HG03432 (cell line): ENCODE data around the gene C1QTNF3.

Experiments
- ATAC-seq: cut with Tn5 transposase; IDR thresholded peaks from one replicate; pipeline ENCODE4 v1.9.1; 2021; ENCODE audit warnings: mild to moderate bottlenecking, moderate library complexity; ENCODE audit not compliant: unreplicated experiment

Gene C1QTNF3

DNA sequence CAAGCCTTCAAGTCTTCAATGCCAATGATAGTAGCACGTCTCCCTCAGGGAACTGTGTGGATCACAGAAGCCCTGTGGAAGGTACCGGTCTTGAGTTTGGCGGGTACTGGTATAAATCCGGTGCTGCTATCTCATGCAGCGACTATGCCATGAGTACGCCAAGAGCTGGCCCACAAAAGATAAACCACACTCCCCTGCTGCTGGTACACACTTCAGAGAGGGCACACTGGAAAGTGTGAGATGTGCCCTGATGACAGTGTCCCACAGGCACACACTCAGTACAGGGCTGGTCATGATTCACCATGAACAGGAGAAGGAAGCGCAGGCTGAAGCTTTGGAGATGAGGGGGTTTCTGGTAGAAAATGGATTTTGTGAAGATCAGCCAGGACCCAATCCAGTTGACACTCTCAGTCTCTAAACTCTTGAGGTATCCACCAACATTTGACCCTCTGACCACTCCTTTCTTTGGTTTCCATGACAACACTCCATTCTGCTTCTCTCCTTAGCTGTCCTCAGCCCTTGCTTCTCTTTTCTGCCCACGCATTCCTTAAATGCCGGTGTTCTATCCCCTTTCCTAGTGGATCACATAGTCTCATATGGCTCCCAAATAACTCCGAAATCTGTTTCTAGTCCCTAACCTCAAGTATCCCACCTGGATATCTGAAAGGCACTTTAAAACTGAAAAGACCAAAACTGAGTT lies 40.2 kb downstream of the C1QTNF3 start:
- ATAC-seq: no peak

DNA sequence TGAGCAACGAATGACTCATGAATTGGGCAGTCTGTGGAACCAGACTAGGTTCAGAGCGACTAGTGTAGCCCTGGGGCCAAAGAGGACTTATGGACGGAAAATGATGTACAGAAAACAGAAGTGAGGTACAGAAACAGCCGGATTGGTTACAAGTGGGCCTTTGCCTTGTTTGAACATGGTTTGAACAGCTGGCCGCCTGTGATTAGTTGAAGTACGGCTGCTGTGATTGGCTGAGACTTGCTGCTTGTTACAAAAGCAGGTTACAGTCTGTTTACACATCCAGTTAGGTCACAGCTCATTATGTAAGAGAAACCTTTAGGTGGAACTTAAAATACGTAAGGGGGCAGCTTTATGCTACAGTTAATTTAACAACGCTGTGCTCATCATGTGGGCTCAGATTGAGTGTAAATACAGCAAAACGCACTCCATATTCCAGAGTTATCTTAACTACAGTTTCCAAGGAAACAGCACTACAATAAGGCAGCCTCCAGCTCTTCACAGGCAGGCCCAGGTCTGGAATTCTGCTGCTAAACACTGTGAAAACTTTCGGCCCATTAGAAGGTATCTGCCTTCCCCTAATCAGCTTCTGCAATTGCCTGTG lies 41.7 kb downstream of the C1QTNF3 start:
- no peak for ATAC-seq

DNA sequence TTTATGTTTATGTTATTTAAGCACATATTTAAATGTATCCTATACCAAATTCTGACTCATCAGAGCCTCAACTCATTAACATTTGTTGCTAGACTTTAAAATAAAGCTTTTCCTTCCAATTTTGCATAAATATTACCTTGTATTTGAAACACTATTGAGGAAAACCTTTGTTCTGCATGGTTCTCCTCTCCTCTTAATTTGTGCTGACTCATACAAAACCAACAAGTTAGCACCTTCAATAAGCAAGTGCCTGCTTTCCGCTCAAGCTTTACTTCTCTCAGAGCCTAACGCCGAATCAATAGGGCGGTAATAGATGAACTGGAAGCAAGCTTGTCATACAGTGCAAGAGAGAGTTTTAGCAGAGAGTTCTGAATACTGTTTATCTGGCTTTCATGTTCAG lies 43.0 kb downstream of the C1QTNF3 start:
- ATAC-seq: no peak

DNA sequence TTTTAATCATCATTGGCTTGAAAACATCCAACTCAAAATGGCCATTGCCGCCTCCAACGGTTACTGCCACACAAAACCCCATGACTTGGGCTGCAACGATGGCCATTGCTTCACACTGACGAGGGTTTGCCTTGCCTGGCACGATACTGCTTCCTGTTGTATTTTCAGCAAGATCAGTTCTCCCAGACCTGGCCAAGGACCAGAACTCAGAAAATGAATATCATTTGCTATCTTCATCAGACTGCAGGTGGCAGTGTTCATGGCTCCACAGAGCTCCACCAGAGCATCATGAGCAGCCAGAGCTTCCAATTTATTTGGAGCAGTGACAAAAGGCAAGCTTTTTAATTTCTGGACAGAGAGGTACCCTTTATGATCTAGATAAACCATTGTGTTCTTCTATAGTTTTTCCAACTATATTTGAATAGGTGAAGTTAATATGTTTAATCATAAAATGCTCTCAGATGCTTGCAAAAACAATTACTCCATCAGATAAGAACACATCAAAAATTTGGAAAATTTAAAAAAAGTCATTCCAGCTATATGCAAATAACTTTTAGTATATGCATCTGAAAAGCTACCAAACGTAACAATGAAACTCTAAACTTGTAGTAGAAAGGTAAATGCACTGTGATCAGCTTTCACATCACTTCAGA lies 45.6 kb downstream of the C1QTNF3 start:
- peak; percentile 85 for ATAC-seq

DNA sequence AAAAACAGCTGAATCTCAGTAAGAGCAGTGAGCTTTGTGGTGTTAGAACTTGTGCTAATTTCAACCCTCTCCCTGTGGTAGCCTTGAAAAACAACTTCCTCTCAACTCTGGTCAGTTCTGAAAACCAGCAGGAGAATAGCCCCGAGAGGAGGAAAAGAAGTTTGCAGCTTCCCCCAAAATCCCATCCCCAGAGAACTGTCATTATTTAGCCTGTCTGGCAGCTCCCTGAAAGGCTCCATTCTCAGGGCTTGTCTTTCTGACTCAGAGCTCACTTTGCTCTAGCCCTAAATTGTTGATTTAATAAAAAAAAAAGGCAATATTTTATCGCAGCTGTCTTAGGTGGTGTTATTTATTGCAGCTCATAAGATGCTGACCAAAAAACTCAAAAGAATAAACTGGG lies 47.1 kb downstream of the C1QTNF3 start:
- no peak for ATAC-seq

DNA sequence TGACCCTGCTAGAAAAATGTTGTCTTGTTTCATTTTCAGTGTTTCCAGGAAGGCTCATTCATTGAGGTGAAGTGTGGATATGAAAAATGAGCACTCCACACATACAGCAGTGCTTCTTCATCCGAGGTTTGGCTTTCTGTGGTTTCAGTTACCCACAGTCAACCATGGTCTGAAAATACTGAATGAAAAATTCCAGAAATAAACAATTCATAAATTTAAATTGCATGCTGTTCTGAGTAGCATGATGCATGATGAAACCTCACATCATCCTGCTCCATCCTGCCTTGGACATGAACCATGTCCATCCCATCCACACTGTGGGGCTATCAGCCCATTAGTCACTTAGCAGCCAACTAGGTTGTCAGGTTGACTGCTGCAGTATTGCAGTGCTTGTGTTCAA lies 48.2 kb downstream of the C1QTNF3 start:
- no peak for ATAC-seq

DNA sequence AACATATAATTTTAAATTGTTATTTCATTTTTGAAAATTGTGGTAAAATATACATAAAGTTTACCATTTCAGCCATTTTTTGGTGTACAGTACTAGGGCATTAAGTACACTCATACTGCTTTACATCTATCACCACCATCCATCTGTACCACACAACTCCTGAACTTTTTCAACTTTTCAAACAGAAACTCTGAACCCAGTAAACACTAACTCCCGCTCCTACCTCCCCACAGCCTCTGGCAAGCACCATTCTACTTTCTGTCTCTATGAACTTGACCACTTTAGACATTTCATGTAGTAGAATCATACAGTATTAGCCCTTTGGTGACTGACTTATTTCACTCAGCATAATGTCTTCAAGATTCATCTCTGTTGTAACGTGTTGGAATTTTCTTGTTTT lies 50.1 kb downstream of the C1QTNF3 start:
- no peak for ATAC-seq

DNA sequence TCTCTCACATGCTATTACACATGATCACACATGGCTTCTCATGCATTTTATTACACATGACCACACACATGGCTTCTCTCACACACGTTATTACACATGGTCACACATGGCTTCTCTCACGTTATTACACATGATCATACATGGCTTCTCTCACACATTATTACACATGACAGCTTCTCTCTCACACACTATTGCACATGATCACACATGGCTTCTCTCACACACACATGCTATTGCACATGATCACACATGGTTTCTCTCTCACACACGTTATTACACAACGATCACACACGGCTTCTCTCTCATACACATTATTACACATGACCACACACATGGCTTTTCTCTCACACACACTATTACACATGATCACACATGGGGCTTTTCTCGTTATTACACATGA lies 57.6 kb downstream of the C1QTNF3 start:
- no peak for ATAC-seq

DNA sequence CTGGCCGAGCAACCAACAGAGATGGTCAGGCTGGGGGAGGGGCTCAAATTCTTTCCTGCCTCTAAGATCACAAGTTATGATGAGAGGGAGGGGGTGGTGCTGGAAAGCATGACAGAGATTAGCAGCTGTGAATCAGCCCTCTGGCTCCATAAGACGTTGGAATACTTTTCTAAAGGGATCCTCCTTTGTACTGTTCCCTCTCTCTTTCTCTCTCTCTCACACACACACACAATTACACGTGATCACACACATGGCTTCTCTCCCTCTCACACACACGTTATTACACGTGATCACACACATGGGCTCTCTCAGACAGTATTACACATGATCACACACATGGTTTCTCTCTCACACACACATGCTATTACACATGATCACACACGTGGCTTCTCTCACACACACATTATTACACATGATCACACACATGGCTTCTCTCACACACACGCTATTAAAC lies 58.3 kb downstream of the C1QTNF3 start, which contains the start of gene SLC45A2:
Gene SLC45A2, minus strand, starts transcription at position 23 of the 454 bp plus-strand sequence. CDS start 110 bp downstream, outside the sequence.
- no peak for ATAC-seq

DNA sequence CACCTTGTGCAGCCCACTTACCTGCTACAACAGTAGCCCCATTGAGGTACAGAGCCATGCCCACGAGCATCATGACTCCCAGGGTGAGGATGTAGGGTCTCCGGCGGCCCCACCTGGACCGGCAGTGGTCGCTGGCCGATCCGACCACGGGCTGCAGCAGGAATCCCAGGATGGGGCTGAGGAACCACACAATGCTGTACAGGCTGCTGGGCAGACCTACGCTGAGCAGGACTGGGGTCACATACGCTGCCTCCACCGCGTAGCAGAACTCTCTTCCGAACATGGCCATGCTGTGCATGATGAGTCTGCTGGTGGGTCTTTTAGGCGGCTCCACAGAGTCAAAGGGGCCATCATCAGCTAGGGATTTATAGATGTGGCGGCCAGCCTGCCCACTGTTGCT lies 58.8 kb downstream of the C1QTNF3 start:
- ATAC-seq: no peak

DNA sequence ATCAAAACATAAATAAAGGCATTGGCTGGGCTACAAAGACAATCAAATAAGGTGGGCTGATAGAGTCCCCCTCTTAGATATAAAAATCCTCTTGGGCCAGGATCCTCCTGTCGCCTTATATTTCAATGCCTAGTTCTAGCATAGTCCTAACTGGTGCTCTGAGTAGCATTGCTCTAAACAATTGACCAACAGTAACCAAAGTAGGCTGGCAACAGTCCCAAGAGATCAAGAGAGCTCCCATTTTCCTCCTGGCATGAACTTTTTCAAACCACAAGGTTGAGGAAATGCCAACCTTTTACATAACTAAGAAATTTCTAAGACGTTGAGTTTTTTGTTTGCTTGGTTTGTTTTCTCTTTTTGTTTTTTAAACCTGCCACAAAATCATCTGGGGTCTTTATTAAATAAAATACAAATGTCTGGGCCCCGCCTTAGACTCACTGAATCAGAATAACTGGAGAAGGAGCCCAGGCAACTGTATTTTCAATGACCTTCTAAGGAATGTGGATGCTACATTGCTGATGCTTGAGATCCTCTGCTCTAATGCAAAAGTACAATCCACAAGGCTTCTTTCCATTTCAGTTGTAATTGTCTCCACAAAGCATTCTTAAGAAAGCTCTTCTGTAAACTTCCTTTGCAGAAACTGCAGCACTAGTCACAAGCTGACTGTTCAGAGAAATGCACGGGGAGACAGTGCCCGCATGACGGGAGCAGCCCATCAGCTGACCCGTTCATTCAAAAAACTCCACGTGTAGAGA lies 61.4 kb downstream of the C1QTNF3 start:
- ATAC-seq: no peak

DNA sequence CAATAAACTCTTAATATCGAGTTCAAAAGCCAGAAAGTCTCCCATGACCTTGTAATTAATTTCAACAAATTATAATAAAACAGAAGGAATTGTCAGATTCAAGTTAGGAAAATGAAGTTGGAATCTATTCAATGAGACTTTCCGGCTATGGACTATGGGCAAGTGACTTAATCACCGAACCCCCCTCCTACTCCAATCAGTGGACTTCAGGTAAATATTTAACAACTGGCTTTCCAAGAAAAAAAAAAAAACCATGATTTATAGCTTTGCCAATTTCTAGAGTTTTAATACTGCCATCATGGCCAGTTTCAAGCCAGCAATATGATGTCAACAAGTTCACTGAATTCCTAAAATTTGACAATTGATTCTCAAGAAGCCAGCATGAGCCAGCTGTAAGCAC lies 63.0 kb downstream of the C1QTNF3 start:
- no peak for ATAC-seq

DNA sequence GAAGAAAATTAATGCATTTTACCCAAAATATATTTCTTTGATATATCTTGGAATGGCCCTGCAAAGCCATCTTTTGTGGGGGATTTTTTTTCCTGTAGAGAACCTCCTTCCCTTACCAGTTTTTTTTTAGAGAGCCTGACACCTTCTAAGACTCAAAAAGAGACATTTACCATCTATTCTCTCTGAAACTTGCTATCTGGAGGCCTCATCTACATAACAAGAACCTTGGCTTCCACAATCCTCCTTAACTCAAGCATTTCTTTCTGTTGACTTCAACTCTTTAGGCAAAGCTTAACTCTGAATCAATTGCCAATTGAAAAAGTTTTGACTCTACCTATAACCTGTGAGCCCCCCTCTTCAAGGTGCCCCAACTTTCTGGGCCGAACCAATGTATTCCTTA lies 64.7 kb downstream of the C1QTNF3 start:
- ATAC-seq: no peak

DNA sequence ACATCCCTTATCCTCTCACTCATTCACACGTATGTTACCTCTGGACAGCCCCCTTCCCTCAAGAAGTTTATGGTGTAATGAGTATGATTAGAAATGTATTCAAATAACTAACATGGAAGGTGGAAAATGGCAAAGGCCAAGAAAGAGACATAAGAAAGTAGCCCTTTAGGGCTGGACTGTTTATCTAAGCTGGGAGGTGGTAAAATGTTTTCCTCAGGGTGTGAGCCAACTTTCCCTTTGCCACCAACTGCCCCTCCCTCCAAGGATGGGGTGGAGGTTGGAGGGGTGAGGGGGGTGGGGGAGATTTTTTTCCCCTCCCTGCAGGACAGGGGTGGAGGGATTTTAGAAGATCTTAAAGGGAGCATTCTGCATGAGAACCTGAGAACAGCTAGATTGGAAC lies 66.7 kb downstream of the C1QTNF3 start:
- no peak for ATAC-seq

DNA sequence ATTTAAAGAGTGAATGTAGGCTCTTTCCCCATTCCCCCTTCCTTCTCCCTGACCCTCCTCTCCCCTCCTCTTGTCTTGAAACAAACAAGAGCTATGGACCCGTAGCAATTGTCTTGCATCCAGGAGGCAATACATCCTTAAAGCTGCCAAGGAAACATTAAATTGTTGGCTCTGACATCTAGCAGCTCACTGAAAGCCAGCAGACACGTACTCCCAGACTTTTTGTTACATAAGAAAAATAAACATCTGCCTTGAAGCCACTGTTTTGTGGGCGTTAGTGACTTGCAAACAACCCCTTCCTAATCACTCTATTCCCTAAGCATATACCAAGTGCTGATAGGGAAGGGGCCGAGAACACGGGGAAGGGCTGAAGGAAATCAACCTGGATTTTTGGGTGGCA lies 67.2 kb downstream of the C1QTNF3 start:
- ATAC-seq: no peak

DNA sequence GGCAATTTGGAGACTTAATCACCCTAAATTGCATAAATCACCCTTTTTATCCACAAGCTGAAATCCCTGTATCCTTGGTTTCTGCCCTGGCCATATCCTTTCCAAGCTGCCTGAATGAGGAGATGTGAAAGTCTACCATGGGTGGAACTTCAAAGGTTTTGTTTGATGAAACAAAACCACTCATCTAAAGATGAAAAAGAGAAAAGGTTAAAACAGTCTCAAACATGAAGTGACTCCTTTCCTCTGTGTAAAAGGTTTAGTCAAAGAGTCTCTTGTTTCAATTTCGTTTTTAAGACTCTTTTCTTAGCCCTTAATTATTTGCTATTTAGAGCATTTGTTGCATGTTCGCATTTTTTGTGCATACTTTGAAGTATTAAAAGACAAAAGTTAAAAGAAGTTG lies 69.7 kb downstream of the C1QTNF3 start:
- peak; percentile 66 for ATAC-seq

DNA sequence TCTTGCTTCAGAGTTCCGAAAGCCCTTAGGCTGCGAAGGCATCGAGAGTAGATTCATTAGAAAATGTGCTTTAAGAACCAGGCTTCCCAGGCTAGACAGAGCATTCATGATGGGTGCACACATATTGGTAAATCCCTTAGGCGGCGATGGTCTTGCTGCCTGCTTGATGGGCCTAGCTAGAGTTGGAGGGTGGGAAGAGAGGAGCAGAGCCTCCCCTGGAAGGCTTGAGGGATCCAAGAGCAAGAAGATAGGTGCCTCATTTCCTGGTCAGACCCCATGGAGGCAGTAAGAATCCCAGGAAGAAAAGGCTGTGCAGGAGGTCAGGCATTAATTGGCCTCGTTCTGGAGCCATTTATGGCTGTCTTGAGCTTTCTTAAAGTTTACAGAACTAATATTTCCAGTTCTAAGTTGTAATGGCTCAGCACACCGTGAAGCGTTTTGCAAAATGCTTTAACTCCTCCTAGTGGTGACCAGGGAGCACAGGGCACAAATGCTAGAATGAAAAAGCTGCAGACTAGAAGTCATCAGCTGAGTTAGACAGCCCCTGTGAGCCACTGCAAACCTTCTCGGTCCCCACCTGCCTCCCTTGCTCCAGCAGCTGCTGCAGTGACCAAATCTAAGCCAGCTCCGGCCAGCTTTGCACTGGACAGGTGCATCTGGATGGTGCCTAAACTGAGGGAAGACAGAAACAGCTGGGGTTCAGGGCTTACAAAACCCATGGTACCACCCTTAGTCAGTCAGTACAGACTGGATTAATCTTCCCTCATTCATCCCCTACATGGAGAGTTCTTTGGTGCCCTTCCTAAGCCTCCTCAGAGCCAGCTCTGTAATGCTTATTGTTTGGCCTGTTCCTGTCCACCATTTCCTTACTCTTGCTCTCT lies 73.2 kb downstream of the C1QTNF3 start:
- ATAC-seq: peak; percentile 81

DNA sequence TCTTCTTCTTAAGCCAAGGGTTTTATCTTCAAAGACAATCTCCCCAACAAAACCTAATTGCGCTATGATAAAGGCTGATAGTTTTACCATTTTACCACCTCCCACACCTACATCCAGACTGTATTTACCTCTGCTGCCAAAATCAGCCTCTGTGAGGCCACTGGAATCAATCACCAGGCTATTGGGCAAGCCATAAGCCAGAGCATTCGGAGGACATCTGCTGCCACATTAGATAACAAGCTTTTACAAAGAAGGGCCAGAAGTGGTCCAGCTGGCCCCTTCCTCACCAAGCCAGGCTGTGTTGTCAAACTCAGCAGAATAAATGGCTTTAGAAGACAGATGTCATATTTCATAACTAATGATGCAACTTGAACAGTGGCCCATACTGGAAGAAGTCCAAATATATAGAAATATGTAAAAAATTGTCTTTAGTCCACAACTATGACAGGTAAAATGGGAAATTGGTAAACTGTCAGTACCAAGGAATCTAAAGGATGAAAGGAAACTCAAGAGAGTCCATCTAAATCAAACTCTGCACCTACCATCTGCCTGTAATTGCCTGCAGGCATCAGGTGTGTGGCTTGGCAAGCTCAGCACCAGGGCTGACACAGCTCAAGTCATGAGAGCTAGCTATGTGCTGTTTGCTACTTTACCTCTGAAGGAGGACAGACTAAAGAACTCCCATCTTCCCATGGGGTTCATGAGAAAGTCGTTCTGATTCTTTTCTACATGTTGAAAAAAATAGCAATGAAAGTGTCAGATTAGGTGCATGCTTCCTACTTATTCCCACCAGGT lies 74.6 kb downstream of the C1QTNF3 start:
- ATAC-seq: no peak
